Ascending aorta (tissue), 2 donors: ENCODE measurements around the gene SYTL1. TPM values are rescaled to one million over a fixed set of nuclear protein-coding genes. Genes with fewer than 3 reads are reported as not detected.

ENCODE experiments used
- DNase-seq, 2 donors: peaks; one replicate each; pipeline ENCODE4 v3.0.0-alpha.2; 2019; ENCODE audit warnings: low spot score in 2 of 2
- H3K27ac ChIP-seq, 2 donors: fragments of 200-600 bp; sonication (generic); one replicate each; pipeline ENCODE4 v1.5.1; 2016 to 2017; ENCODE audit warnings: mild to moderate bottlenecking in 1 of 2
- H3K27me3 ChIP-seq: fragments of 200-600 bp; sonication (generic); one replicate; pipeline ENCODE4 v1.5.1; 2017
- H3K36me3 ChIP-seq, 2 donors: fragments of 200-600 bp; sonication (generic); one replicate each; pipeline ENCODE4 v1.5.1; 2016
- H3K4me1 ChIP-seq, 2 donors: fragments of 200-600 bp; sonication (generic); one replicate each; pipeline ENCODE4 v1.5.1; 2016 to 2017; ENCODE audit warnings: mild to moderate bottlenecking in 1 of 2
- H3K4me3 ChIP-seq, 2 donors: fragments of 200-600 bp; sonication (generic); one replicate each; pipeline ENCODE4 v1.5.1; 2016 to 2017; ENCODE audit warnings: mild to moderate bottlenecking in 1 of 2
- H3K9me3 ChIP-seq, 2 donors: fragments of 200-600 bp; sonication (generic); one replicate each; pipeline ENCODE4 v1.5.1; 2016
- intact Hi-C: fragments of 100-400 bp; cut with DNase I; formaldehyde crosslinking; loops from one replicate; pipeline ENCODE4 v1.15.1; 2023
- total RNA-seq: library from RNA; depleted of rRNA; stranded (reverse); fragments of >200 nt; gene quantifications from one replicate; pipeline ENCODE4 v1.1.0, GENCODE V29; 2016
- TF ChIP-seq, protein P1 (sequence below), 3 experiments: fragments of 200-600 bp in 2 of 3; fragments of 450-650 bp in 1 of 3; sonication (generic) in 2 of 3; IDR thresholded peaks; one replicate each; pipeline ENCODE4 v1.5.1; 2016 to 2019; ENCODE audit warnings: antibody characterized with exemption in 3 of 3, mild to moderate bottlenecking in 1 of 3, moderate library complexity in 1 of 3

The SYTL1 gene
- total RNA-seq, 1 donor from 2014 or later: 0.21 TPM

DNA sequence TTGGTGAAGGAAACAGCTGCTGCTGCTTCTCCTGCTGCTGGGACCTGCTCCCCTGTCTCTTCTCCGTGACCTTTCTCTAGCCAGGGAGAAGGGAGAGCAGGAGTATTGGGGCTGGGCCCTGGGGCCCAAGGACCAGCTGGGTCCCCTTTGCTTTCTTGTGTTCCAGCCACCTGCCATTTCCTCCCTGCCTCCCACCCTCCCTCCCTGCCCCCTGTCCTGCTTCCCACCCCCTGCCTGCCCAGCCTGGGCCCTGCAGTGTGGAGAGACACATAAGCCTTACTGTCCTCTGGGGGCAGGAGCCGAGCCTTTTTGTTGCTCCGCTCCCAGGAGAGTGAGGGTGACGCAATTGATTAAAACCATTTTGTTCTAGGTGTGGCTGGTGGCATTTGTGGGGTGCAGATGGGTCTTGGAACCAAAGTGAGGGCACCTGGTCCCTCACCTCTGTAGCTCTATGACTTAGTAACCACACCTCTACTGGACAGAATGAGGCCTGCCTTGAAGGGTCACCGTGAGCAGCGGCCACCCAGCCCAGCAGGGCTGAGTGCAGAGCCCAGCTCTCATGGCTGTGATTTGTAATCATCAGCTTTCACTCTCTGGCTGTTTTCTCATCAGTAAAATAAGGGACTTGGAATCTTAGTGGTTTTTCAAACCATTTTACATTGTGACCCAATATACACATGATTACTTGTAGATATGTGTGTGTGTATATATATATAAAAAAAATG lies 33.8 kb upstream of the SYTL1 start:
- peaks cover 25 to 30% of the 10 kb centered on the region in 2 donors for H3K36me3 ChIP-seq
- H3K4me3 ChIP-seq: no peak overlapping the region
- H3K9me3 ChIP-seq: no peaks in the 10 kb centered on the region
- no peaks in the 10 kb centered on the region for H3K27me3 ChIP-seq
- no peaks in the 10 kb centered on the region for H3K4me1 ChIP-seq
- no peak for DNase-seq
- TF ChIP-seq, protein P1, sequence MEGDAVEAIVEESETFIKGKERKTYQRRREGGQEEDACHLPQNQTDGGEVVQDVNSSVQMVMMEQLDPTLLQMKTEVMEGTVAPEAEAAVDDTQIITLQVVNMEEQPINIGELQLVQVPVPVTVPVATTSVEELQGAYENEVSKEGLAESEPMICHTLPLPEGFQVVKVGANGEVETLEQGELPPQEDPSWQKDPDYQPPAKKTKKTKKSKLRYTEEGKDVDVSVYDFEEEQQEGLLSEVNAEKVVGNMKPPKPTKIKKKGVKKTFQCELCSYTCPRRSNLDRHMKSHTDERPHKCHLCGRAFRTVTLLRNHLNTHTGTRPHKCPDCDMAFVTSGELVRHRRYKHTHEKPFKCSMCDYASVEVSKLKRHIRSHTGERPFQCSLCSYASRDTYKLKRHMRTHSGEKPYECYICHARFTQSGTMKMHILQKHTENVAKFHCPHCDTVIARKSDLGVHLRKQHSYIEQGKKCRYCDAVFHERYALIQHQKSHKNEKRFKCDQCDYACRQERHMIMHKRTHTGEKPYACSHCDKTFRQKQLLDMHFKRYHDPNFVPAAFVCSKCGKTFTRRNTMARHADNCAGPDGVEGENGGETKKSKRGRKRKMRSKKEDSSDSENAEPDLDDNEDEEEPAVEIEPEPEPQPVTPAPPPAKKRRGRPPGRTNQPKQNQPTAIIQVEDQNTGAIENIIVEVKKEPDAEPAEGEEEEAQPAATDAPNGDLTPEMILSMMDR (IDR thresholded peaks at IDR 0.05): no peak
- intact Hi-C loops: no loop called here
- no peak overlapping the region for H3K27ac ChIP-seq

DNA sequence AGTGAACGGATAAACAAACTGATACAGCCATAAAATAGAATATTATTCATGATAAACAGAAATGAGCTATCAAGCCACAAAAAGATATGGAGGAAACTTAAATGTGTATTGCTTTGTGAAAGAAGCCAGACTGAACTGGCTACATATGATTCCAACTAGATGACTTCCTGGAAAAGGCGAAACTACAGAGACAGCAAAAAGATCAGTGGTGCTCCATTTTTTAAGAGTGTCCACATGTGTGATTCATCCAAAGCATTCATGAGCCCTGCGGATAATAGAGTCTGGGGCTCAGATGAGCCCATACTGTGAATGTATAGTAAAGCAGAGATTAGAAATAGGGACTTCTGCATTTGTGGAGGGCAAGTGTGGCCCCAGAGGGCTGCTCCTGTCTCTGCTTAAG lies 27.7 kb upstream of the SYTL1 start:
- H3K9me3 ChIP-seq: no peaks in the 10 kb centered on the region
- no peak for DNase-seq
- H3K4me1 ChIP-seq: no peaks in the 10 kb centered on the region
- intact Hi-C loops: no loop called here
- no peak overlapping the region for H3K4me3 ChIP-seq
- no peaks in the 10 kb centered on the region for H3K27me3 ChIP-seq
- H3K27ac ChIP-seq: no peak overlapping the region
- peaks cover 0 to 4% of the 10 kb centered on the region in 2 donors for H3K36me3 ChIP-seq
- TF ChIP-seq, protein P1 (IDR thresholded peaks at IDR 0.05): no peak

DNA sequence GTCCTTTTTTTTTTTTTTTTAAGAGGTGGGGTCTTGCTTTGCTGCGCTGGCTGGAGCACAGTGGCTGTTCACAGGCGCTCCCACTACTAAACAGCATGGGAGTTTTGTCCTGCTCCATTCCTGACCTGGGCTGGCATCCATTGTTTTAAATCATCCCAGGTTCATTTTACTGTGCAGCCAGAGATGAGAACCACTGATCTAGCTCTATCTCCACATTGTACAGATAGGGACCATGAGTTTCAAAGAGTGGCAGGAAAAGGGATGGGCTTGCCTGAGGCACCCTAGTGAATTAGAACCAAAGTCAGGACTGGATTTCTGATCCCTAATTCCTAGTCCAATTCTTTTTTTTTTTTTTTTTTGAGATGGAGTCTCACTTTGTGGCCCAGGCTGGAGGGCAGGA lies 27.1 kb upstream of the SYTL1 start:
- H3K4me1 ChIP-seq: no peaks in the 10 kb centered on the region
- no peaks in the 10 kb centered on the region for H3K9me3 ChIP-seq
- no peak overlapping the region for H3K4me3 ChIP-seq
- peaks cover 0 to 3% of the 10 kb centered on the region in 2 donors for H3K36me3 ChIP-seq
- no peaks in the 10 kb centered on the region for H3K27me3 ChIP-seq
- intact Hi-C loops: no loop called here
- no peak for DNase-seq
- TF ChIP-seq, protein P1 (IDR thresholded peaks at IDR 0.05): no peak
- no peak overlapping the region for H3K27ac ChIP-seq

GRCh38 chr1:27316860-27317259 lies 25.0 kb upstream of the SYTL1 start:
- Histone ChIP-seq H3K27ac (no peak overlapping the region), H3K4me1 (no peaks in the 10 kb centered on the region), H3K27me3 (no peaks in the 10 kb centered on the region), H3K4me3 (no peak overlapping the region), H3K9me3 (no peaks in the 10 kb centered on the region), H3K36me3 (no peaks in the 10 kb centered on the region)
- no peak for DNase-seq
- TF ChIP-seq, protein P1 (IDR thresholded peaks at IDR 0.05): no peak
- intact Hi-C loops: no loop called here

DNA sequence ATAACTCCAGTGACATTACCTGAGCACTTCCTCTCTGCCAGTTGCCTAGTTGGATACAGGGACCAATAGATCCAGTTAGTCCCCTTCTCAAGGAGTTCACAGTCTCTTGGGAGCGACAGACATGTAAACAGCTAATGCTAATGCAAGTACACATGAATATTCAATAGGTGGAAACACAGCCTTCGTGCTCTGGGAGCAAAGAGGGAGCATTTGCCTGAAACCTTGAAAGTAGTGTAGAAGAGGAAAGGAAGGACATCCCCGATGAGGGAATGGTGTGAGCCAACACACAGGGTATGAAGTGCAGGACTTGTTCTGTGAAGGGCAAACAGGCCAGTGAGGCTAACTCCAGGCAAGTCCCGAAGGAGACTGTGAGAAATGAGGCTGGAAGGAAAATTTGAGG lies 23.7 kb upstream of the SYTL1 start:
- H3K27me3 ChIP-seq: no peaks in the 10 kb centered on the region
- no peaks in the 10 kb centered on the region for H3K9me3 ChIP-seq
- peaks cover 0 to 2% of the 10 kb centered on the region in 2 donors for H3K4me1 ChIP-seq
- no peak overlapping the region for H3K4me3 ChIP-seq
- no peak overlapping the region for H3K27ac ChIP-seq
- TF ChIP-seq, protein P1 (IDR thresholded peaks at IDR 0.05): no peak
- no peak for DNase-seq
- intact Hi-C loops: no loop called here
- no peaks in the 10 kb centered on the region for H3K36me3 ChIP-seq
